Measurements from ENCODE around the gene PRKD3. TPM values are rescaled to one million over a fixed set of nuclear protein-coding genes. Genes with fewer than 3 reads are reported as not detected.

PRKD3 gene
- polyA plus RNA-seq, 1 donor from 2014 or later, result 5.9 TPM

DNA sequence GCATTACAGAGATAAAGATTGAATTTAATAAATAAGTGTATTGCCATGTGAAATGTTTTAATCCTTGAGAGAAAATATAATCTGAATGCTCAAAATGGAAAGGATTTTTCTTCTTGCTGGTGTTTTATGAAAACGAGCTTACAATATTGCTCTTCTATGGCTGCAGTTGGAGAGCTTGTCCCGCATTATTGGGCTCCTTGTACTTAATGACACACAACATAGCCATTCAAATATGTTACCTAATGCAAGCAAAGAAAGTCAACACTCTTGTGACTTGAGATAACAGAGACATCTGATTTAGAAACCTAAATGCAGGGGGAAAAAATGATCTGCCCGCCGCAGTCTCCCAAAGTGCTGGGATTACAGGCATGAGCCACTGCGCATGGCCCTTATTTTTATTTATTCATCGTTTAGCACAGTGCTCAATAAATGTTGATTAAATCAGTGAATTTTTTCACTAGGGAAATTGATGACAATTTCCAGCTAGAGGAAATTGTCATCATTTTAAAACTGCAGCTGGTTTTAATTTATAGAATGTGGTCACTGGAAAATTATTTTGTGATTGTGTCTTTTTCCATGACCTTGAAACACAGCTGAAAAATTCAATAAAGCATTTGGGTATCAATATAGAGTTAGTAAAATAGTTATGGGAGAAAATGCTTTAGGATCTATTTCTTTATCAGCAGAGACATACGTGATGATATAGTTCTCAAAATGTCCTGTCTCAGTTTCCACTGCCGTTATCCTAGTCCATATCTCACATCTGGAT is 2.4 kb upstream of the PRKD3 start:
- Histone ChIP-seq H2AFZ (ENCODE audit: low read depth, low read length) (no peak overlapping the region), H3K4me3 (ENCODE audit: low read length) (no peak overlapping the region), H3K27me3 (ENCODE audit: insufficient read depth, low read depth, low read length) (peaks cover 31% of the 10 kb centered on the region), H3K27ac (ENCODE audit: low read length) (no peak overlapping the region), H3K36me3 (ENCODE audit: insufficient read depth, low read length) (no peaks in the 10 kb centered on the region), H3F3A (ENCODE audit: insufficient read depth, low read length, poor library complexity, severe bottlenecking) (no peaks in the 10 kb centered on the region), H3K9ac (ENCODE audit: low read length) (no peak overlapping the region), H3K9me3 (ENCODE audit: low read length) (no peaks in the 10 kb centered on the region), H3K79me2 (replicated peaks; ENCODE audit: insufficient read depth, low read length) (peaks cover 10% of the 10 kb centered on the region), H3K4me2 (ENCODE audit: low read length) (no peak overlapping the region), H3K9me2 (ENCODE audit: insufficient read depth, low read length) (no peaks in the 10 kb centered on the region), H4K20me1 (ENCODE audit: insufficient read depth) (no peaks in the 10 kb centered on the region)
- TF ChIP-seq SMC3 (conservative IDR thresholded peaks at IDR 0.05; ENCODE audit: poor library complexity), result no peak
- TF ChIP-seq, protein P1, sequence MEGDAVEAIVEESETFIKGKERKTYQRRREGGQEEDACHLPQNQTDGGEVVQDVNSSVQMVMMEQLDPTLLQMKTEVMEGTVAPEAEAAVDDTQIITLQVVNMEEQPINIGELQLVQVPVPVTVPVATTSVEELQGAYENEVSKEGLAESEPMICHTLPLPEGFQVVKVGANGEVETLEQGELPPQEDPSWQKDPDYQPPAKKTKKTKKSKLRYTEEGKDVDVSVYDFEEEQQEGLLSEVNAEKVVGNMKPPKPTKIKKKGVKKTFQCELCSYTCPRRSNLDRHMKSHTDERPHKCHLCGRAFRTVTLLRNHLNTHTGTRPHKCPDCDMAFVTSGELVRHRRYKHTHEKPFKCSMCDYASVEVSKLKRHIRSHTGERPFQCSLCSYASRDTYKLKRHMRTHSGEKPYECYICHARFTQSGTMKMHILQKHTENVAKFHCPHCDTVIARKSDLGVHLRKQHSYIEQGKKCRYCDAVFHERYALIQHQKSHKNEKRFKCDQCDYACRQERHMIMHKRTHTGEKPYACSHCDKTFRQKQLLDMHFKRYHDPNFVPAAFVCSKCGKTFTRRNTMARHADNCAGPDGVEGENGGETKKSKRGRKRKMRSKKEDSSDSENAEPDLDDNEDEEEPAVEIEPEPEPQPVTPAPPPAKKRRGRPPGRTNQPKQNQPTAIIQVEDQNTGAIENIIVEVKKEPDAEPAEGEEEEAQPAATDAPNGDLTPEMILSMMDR (IDR thresholded peaks at IDR 0.05; ENCODE audit: poor library complexity, severe bottlenecking), result no peak
- no peak for TF ChIP-seq EP300 (conservative IDR thresholded peaks at IDR 0.05; ENCODE audit: poor library complexity, severe bottlenecking)
- no peak for TF ChIP-seq TAF1 (IDR thresholded peaks at IDR 0.05; ENCODE audit: low read depth)
- TF ChIP-seq EZH2 (IDR thresholded peaks at IDR 0.05; ENCODE audit: borderline replicate concordance, insufficient read depth, low read length, poor library complexity, severe bottlenecking), result no peak
- no peak for TF ChIP-seq RAD21 (conservative IDR thresholded peaks at IDR 0.05)
- TF ChIP-seq MXI1 (conservative IDR thresholded peaks at IDR 0.05; ENCODE audit: poor library complexity, severe bottlenecking), result no peak
- TF ChIP-seq, protein P2, sequence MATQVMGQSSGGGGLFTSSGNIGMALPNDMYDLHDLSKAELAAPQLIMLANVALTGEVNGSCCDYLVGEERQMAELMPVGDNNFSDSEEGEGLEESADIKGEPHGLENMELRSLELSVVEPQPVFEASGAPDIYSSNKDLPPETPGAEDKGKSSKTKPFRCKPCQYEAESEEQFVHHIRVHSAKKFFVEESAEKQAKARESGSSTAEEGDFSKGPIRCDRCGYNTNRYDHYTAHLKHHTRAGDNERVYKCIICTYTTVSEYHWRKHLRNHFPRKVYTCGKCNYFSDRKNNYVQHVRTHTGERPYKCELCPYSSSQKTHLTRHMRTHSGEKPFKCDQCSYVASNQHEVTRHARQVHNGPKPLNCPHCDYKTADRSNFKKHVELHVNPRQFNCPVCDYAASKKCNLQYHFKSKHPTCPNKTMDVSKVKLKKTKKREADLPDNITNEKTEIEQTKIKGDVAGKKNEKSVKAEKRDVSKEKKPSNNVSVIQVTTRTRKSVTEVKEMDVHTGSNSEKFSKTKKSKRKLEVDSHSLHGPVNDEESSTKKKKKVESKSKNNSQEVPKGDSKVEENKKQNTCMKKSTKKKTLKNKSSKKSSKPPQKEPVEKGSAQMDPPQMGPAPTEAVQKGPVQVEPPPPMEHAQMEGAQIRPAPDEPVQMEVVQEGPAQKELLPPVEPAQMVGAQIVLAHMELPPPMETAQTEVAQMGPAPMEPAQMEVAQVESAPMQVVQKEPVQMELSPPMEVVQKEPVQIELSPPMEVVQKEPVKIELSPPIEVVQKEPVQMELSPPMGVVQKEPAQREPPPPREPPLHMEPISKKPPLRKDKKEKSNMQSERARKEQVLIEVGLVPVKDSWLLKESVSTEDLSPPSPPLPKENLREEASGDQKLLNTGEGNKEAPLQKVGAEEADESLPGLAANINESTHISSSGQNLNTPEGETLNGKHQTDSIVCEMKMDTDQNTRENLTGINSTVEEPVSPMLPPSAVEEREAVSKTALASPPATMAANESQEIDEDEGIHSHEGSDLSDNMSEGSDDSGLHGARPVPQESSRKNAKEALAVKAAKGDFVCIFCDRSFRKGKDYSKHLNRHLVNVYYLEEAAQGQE (IDR thresholded peaks at IDR 0.05; ENCODE audit: borderline replicate concordance), result no peak
- no peak for TF ChIP-seq POLR2AphosphoS5 (IDR thresholded peaks at IDR 0.05)

DNA sequence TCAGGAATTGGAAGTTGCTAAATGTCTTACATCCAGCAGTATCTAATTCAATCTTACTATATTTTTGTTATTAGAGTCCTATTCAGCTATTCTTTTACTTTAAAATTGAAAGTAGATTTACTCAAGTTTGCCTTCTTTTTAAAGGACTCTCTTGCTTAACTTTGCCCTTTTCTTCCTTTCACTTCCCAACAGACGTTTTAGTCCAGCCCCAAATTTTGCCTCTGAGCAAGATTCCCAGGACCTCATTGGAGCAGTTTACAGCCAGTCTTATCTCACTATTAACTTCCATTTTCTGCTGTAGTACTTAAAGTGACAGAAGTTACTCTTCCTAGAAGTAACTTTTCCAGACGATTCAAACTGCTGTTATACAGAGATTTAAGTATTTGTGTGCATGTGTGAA is 1.7 kb upstream of the PRKD3 start:
- Histone ChIP-seq H3K9ac (ENCODE audit: low read length) (no peak overlapping the region), H3F3A (ENCODE audit: insufficient read depth, low read length, poor library complexity, severe bottlenecking) (no peaks in the 10 kb centered on the region), H3K36me3 (ENCODE audit: insufficient read depth, low read length) (no peaks in the 10 kb centered on the region), H3K27me3 (ENCODE audit: insufficient read depth, low read depth, low read length) (peaks cover 31% of the 10 kb centered on the region), H3K4me3 (ENCODE audit: low read length) (no peak overlapping the region), H3K4me2 (ENCODE audit: low read length) (no peak overlapping the region), H2AFZ (ENCODE audit: low read depth, low read length) (no peak overlapping the region), H4K20me1 (ENCODE audit: insufficient read depth) (no peaks in the 10 kb centered on the region), H3K79me2 (replicated peaks; ENCODE audit: insufficient read depth, low read length) (peaks cover 17% of the 10 kb centered on the region), H3K9me3 (ENCODE audit: low read length) (no peaks in the 10 kb centered on the region), H3K27ac (ENCODE audit: low read length) (no peak overlapping the region), H3K9me2 (ENCODE audit: insufficient read depth, low read length) (no peaks in the 10 kb centered on the region)
- TF ChIP-seq TAF1 (IDR thresholded peaks at IDR 0.05; ENCODE audit: low read depth) (no peak), SMC3 (conservative IDR thresholded peaks at IDR 0.05; ENCODE audit: poor library complexity) (no peak), MXI1 (conservative IDR thresholded peaks at IDR 0.05; ENCODE audit: poor library complexity, severe bottlenecking) (no peak), RAD21 (conservative IDR thresholded peaks at IDR 0.05) (no peak), POLR2AphosphoS5 (IDR thresholded peaks at IDR 0.05) (no peak), EZH2 (IDR thresholded peaks at IDR 0.05; ENCODE audit: borderline replicate concordance, insufficient read depth, low read length, poor library complexity, severe bottlenecking) (no peak), EP300 (conservative IDR thresholded peaks at IDR 0.05; ENCODE audit: poor library complexity, severe bottlenecking) (no peak)
- TF ChIP-seq, protein P1 (IDR thresholded peaks at IDR 0.05; ENCODE audit: poor library complexity, severe bottlenecking), result no peak
- TF ChIP-seq, protein P2 (IDR thresholded peaks at IDR 0.05; ENCODE audit: borderline replicate concordance), result no peak

Measured in neural cell (in vitro differentiated cells).